ENCODE data around the gene TRUB2. TPM values are rescaled to one million over a fixed set of nuclear protein-coding genes. Genes with fewer than 3 reads are reported as not detected.

TRUB2 gene
- total RNA-seq, 1 experiment from 2014 or later, result 33.2 TPM

DNA sequence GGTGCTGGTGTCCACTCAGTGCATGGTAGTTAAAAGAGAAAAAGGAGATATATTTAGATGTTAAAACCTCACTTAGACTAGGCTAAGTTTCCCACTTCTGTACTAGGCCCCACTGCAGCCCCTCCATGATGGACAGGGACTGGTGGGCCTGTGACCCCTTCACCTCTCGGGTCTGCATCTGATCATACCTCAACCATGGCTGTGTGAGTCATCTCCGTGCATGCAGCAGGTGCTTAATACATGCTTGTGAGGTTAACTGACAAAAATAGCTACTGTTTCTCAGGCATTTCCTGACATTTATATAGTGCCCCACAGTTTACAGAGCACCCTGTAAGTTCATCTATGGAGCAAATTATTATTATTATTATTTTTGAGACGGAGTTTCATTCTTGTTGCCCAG, 40.5 kb upstream of the TRUB2 start:
- no peak for ATAC-seq
- no peak for TF ChIP-seq FOXP1 (CRISPR knock-in tag; IDR thresholded peaks at IDR 0.05; ENCODE audit: borderline replicate concordance)
- TF ChIP-seq NFYB (CRISPR knock-in tag; conservative IDR thresholded peaks at IDR 0.05; ENCODE audit: low read depth), result no peak
- no peak for TF ChIP-seq KAT7 (CRISPR knock-in tag; IDR thresholded peaks at IDR 0.05; ENCODE audit: borderline replicate concordance)
- TF ChIP-seq, protein P1, sequence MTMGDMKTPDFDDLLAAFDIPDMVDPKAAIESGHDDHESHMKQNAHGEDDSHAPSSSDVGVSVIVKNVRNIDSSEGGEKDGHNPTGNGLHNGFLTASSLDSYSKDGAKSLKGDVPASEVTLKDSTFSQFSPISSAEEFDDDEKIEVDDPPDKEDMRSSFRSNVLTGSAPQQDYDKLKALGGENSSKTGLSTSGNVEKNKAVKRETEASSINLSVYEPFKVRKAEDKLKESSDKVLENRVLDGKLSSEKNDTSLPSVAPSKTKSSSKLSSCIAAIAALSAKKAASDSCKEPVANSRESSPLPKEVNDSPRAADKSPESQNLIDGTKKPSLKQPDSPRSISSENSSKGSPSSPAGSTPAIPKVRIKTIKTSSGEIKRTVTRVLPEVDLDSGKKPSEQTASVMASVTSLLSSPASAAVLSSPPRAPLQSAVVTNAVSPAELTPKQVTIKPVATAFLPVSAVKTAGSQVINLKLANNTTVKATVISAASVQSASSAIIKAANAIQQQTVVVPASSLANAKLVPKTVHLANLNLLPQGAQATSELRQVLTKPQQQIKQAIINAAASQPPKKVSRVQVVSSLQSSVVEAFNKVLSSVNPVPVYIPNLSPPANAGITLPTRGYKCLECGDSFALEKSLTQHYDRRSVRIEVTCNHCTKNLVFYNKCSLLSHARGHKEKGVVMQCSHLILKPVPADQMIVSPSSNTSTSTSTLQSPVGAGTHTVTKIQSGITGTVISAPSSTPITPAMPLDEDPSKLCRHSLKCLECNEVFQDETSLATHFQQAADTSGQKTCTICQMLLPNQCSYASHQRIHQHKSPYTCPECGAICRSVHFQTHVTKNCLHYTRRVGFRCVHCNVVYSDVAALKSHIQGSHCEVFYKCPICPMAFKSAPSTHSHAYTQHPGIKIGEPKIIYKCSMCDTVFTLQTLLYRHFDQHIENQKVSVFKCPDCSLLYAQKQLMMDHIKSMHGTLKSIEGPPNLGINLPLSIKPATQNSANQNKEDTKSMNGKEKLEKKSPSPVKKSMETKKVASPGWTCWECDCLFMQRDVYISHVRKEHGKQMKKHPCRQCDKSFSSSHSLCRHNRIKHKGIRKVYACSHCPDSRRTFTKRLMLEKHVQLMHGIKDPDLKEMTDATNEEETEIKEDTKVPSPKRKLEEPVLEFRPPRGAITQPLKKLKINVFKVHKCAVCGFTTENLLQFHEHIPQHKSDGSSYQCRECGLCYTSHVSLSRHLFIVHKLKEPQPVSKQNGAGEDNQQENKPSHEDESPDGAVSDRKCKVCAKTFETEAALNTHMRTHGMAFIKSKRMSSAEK (CRISPR knock-in tag; IDR thresholded peaks at IDR 0.05; ENCODE audit: borderline replicate concordance), result no peak
- no peak for TF ChIP-seq MXD4 (CRISPR knock-in tag; IDR thresholded peaks at IDR 0.05; ENCODE audit: borderline replicate concordance)
- no peak for TF ChIP-seq SP1 (CRISPR knock-in tag; conservative IDR thresholded peaks at IDR 0.05)
- TF ChIP-seq TP53 (CRISPR knock-in tag; IDR thresholded peaks at IDR 0.05), result no peak
- TF ChIP-seq, protein P2, sequence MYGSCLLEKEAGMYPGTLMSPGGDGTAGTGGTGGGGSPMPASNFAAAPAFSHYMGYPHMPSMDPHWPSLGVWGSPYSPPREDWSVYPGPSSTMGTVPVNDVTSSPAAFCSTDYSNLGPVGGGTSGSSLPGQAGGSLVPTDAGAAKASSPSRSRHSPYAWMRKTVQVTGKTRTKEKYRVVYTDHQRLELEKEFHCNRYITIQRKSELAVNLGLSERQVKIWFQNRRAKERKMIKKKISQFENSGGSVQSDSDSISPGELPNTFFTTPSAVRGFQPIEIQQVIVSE (CRISPR knock-in tag; IDR thresholded peaks at IDR 0.05; ENCODE audit: borderline replicate concordance), result no peak
- TF ChIP-seq, protein P3, sequence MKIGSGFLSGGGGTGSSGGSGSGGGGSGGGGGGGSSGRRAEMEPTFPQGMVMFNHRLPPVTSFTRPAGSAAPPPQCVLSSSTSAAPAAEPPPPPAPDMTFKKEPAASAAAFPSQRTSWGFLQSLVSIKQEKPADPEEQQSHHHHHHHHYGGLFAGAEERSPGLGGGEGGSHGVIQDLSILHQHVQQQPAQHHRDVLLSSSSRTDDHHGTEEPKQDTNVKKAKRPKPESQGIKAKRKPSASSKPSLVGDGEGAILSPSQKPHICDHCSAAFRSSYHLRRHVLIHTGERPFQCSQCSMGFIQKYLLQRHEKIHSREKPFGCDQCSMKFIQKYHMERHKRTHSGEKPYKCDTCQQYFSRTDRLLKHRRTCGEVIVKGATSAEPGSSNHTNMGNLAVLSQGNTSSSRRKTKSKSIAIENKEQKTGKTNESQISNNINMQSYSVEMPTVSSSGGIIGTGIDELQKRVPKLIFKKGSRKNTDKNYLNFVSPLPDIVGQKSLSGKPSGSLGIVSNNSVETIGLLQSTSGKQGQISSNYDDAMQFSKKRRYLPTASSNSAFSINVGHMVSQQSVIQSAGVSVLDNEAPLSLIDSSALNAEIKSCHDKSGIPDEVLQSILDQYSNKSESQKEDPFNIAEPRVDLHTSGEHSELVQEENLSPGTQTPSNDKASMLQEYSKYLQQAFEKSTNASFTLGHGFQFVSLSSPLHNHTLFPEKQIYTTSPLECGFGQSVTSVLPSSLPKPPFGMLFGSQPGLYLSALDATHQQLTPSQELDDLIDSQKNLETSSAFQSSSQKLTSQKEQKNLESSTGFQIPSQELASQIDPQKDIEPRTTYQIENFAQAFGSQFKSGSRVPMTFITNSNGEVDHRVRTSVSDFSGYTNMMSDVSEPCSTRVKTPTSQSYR (CRISPR knock-in tag; IDR thresholded peaks at IDR 0.05), result no peak
- TF ChIP-seq, protein P4, sequence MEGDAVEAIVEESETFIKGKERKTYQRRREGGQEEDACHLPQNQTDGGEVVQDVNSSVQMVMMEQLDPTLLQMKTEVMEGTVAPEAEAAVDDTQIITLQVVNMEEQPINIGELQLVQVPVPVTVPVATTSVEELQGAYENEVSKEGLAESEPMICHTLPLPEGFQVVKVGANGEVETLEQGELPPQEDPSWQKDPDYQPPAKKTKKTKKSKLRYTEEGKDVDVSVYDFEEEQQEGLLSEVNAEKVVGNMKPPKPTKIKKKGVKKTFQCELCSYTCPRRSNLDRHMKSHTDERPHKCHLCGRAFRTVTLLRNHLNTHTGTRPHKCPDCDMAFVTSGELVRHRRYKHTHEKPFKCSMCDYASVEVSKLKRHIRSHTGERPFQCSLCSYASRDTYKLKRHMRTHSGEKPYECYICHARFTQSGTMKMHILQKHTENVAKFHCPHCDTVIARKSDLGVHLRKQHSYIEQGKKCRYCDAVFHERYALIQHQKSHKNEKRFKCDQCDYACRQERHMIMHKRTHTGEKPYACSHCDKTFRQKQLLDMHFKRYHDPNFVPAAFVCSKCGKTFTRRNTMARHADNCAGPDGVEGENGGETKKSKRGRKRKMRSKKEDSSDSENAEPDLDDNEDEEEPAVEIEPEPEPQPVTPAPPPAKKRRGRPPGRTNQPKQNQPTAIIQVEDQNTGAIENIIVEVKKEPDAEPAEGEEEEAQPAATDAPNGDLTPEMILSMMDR (IDR thresholded peaks at IDR 0.05), result no peak
- no peak for TF ChIP-seq ZNF121 (CRISPR knock-in tag; IDR thresholded peaks at IDR 0.05)
- TF ChIP-seq, protein P5, sequence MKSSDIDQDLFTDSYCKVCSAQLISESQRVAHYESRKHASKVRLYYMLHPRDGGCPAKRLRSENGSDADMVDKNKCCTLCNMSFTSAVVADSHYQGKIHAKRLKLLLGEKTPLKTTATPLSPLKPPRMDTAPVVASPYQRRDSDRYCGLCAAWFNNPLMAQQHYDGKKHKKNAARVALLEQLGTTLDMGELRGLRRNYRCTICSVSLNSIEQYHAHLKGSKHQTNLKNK (CRISPR knock-in tag; IDR thresholded peaks at IDR 0.05), result no peak
- Mint-ChIP-seq H3K36me3 (no peaks in the 10 kb centered on the region), H3K4me3 (no peak overlapping the region), H3K9me3 (no peaks in the 10 kb centered on the region), H3K27me3 (ENCODE audit: low read depth) (peaks cover 63% of the 10 kb centered on the region), H3K27ac (no peak overlapping the region), H3K4me1 (peaks cover 40% of the 10 kb centered on the region)
- no peak for DNase-seq (ENCODE audit: low spot score)
- ChIA-PET POLR2A (interaction anchor here (1.1 to 1.3 kb wide), 3 partner anchors 8 to 48 kb away, joined by 4 to 7 read pairs (median 5); partner anchors contain the start of gene URM1), CTCF (interaction anchor here (0.9 to 10.8 kb wide), 25 partner anchors 8 to 234 kb away, joined by 3 to 248 read pairs (median 6); partner anchors contain the start of genes CERCAM, GOLGA2, SPTAN1 and SWI5)

DNA sequence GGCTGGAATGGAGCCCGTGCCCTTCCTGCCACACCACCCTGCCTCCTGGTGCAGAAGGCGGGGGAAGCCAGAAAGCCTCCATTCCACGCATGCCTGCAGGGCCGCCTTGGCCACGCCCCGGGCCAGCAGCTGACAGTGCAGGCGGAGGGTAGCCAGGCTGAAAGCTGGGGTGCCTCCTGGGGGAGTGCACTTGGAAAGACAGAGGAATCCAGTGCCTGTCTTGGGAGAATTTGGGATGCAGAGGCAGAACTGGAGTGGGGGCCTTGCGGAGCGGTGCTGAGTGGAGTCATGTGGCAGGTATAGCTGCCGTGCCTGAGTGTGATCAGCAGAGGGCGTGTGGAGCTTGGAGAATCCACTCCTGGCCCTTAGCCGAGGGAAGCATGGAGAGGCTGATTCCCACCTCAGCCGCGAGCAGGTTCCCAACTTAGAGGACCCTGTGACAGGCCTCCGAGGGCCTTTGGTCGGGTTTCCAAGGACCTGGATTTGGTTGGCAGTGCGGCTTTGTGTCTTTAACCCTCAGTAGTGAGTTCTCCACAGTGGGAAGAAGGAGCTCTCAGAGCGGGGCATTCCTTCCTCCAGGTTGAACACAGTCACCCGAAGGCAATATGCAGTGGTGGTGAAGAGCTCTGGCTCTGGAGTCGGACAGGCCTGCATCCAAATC, 39.9 kb upstream of the TRUB2 start:
- H3K27ac Mint-ChIP-seq, result no peak overlapping the region
- no peaks in the 10 kb centered on the region for H3K36me3 Mint-ChIP-seq
- peak; percentile 88 for DNase-seq (ENCODE audit: low spot score)
- peaks cover 57% of the 10 kb centered on the region for H3K27me3 Mint-ChIP-seq (ENCODE audit: low read depth)
- ATAC-seq, result peak; percentile 66
- peak overlapping the region; percentile 43 for H3K4me3 Mint-ChIP-seq
- ChIA-PET POLR2A (interaction anchor here (0.7 to 1.3 kb wide), 4 partner anchors 9 to 50 kb away, joined by 3 to 7 read pairs (median 4); partner anchors contain the start of gene URM1), CTCF (interaction anchor here (0.8 to 10.8 kb wide), 28 partner anchors 9 to 245 kb away, joined by 3 to 248 read pairs (median 5); partner anchors contain the start of genes CERCAM, GOLGA2, SPTAN1 and SWI5)
- no peaks in the 10 kb centered on the region for H3K9me3 Mint-ChIP-seq
- peaks cover 40% of the 10 kb centered on the region for H3K4me1 Mint-ChIP-seq
- TF ChIP-seq, protein P6, sequence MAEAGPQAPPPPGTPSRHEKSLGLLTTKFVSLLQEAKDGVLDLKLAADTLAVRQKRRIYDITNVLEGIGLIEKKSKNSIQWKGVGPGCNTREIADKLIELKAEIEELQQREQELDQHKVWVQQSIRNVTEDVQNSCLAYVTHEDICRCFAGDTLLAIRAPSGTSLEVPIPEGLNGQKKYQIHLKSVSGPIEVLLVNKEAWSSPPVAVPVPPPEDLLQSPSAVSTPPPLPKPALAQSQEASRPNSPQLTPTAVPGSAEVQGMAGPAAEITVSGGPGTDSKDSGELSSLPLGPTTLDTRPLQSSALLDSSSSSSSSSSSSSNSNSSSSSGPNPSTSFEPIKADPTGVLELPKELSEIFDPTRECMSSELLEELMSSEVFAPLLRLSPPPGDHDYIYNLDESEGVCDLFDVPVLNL (CRISPR knock-in tag; IDR thresholded peaks at IDR 0.05; ENCODE audit: borderline replicate concordance, low read depth), result no peak
- TF ChIP-seq, protein P7, sequence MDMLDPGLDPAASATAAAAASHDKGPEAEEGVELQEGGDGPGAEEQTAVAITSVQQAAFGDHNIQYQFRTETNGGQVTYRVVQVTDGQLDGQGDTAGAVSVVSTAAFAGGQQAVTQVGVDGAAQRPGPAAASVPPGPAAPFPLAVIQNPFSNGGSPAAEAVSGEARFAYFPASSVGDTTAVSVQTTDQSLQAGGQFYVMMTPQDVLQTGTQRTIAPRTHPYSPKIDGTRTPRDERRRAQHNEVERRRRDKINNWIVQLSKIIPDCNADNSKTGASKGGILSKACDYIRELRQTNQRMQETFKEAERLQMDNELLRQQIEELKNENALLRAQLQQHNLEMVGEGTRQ (CRISPR knock-in tag; IDR thresholded peaks at IDR 0.05), result peak; percentile 63; the same call in 1 of the 2 replicates
- TF ChIP-seq, protein P8, sequence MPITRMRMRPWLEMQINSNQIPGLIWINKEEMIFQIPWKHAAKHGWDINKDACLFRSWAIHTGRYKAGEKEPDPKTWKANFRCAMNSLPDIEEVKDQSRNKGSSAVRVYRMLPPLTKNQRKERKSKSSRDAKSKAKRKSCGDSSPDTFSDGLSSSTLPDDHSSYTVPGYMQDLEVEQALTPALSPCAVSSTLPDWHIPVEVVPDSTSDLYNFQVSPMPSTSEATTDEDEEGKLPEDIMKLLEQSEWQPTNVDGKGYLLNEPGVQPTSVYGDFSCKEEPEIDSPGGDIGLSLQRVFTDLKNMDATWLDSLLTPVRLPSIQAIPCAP (CRISPR knock-in tag; IDR thresholded peaks at IDR 0.05), result no peak
- TF ChIP-seq NR1H2 (CRISPR knock-in tag; IDR thresholded peaks at IDR 0.05), result no peak
- no peak for TF ChIP-seq JUN (CRISPR knock-in tag; IDR thresholded peaks at IDR 0.05)
- TF ChIP-seq ZNF232 (CRISPR knock-in tag; IDR thresholded peaks at IDR 0.05), result peak; percentile 79; the same call in 1 of the 2 replicates
- no peak for TF ChIP-seq ZNF219 (CRISPR knock-in tag; IDR thresholded peaks at IDR 0.05; ENCODE audit: borderline replicate concordance)
